GM19035 (cell line): Measurements from ENCODE around the gene ATOH7.

Source experiments
- ATAC-seq: cut with Tn5 transposase; IDR thresholded peaks from one replicate; pipeline ENCODE4 v1.9.1; 2021; ENCODE audit not compliant: unreplicated experiment

Gene ATOH7

GRCh38 chr10:68184546-68184945 lies 47.4 kb downstream of the ATOH7 start:
- no peak for ATAC-seq
